ENCODE measurements around the gene SPON1.

SPON1 gene

DNA sequence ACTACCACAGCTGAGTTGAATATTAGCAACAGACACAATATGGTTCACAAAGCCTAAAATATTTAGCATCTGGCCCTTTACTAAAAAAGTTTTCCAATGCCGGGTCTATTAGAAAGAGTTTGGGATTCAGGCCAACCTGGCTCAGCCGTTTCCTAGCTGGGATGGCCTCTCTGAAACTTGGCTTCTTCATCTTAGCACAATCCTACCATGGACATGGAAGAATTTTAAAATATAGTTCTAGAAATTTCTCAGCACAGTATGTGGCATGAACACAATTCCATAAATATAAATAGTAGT lies 292.7 kb downstream of the SPON1 start:
- no peak overlapping the region for H3K4me3 ChIP-seq (ENCODE audit: low read depth, low read length)
- TF ChIP-seq, protein P1, sequence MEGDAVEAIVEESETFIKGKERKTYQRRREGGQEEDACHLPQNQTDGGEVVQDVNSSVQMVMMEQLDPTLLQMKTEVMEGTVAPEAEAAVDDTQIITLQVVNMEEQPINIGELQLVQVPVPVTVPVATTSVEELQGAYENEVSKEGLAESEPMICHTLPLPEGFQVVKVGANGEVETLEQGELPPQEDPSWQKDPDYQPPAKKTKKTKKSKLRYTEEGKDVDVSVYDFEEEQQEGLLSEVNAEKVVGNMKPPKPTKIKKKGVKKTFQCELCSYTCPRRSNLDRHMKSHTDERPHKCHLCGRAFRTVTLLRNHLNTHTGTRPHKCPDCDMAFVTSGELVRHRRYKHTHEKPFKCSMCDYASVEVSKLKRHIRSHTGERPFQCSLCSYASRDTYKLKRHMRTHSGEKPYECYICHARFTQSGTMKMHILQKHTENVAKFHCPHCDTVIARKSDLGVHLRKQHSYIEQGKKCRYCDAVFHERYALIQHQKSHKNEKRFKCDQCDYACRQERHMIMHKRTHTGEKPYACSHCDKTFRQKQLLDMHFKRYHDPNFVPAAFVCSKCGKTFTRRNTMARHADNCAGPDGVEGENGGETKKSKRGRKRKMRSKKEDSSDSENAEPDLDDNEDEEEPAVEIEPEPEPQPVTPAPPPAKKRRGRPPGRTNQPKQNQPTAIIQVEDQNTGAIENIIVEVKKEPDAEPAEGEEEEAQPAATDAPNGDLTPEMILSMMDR (IDR thresholded peaks at IDR 0.05; ENCODE audit: borderline replicate concordance, insufficient read depth, low read depth, low read length): no peak

DNA sequence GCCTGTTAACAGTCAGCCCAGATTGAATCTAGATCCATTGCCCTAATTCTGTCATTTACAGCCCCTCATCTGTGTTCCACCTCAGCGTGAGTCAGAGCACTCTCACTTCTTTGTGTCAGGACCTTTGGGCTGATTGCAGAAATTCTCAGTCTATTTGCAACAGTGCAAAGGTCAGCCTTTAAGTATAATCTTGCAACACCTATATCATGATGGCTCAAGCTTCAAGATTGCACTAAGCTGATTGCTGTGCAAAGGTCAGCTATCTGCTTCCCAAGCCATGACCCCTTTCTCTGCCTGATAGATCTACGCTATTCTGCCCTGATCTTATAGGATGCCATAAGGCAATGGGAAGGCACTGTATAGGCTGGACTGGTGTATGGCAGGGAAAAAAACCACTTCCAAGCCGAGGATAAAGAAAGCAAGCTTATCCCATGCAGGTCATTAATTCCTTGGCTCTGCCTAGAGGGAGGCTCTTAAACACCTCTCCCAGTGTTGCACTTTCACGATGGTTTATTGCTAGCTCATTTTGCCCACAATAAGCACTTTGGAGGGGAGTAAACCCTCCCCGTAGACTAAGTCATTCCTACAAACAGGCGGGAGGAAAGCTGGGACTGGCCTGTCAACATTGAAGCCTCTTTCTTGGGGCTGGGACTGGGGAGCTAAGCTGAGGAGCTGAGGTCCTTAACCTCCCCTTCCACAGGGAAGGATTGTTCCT lies 295.9 kb downstream of the SPON1 start:
- TF ChIP-seq, protein P1 (IDR thresholded peaks at IDR 0.05; ENCODE audit: borderline replicate concordance, insufficient read depth, low read depth, low read length): no peak
- H3K4me3 ChIP-seq (ENCODE audit: low read depth, low read length): no peak overlapping the region

DNA sequence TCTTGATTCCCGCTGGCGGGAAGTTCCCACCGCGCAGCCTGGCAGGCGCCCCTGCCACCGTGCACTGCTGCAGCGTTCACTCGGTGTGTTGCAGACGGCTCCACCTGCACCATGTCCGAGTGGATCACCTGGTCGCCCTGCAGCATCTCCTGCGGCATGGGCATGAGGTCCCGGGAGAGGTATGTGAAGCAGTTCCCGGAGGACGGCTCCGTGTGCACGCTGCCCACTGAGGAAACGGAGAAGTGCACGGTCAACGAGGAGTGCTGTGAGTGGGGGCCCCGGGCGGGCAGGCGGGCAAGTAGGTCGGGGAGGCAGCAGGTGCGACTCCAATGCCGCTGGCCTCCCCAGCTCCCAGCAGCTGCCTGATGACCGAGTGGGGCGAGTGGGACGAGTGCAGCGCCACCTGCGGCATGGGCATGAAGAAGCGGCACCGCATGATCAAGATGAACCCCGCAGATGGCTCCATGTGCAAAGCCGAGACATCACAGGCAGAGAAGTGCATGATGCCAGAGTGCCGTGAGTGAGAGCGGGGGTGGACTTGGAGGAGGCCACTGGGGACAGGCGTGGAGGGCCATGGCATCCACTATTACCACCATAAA lies 296.8 kb downstream of the SPON1 start:
- no peak overlapping the region for H3K4me3 ChIP-seq (ENCODE audit: low read depth, low read length)
- TF ChIP-seq, protein P1 (IDR thresholded peaks at IDR 0.05; ENCODE audit: borderline replicate concordance, insufficient read depth, low read depth, low read length): no peak

DNA sequence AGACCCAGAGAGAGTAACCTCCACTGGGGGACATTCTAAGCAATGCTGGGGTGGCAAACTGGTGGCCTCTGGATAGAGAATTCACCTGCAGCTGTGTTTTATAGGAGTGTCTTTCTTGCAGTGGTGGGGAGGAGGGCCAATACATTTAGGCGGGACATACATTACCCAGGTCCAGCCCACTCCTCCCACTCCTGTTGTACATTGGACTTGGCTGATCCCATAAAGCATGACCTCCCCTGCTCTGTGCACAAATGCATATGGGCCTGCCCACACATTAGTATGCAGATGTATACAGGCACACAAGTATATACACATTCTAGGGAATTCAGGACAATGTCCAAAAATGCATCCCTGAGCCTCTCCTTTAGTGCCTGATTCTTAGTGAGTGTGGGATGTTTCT lies 297.4 kb downstream of the SPON1 start:
- H3K4me3 ChIP-seq (ENCODE audit: low read depth, low read length): no peak overlapping the region

DNA sequence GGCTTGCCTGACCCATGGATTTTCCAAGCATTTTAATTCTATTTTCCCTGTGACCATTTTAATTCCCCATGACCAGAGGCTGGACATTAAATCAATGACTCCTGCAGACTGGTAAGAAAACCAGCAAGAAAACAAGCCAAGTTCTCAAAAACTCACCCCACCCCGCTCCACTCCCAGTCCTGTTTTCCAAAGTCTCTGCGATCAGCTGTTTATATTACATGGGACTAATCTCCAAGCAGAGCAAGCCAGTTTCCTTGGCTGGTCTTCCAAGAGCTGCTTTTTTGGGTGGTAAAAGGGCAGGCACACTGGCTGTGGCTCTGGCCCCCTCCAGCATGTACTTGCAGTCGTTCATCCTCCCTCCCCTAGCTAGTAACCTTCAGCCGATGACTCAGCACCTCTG lies 298.5 kb downstream of the SPON1 start:
- no peak overlapping the region for H3K4me3 ChIP-seq (ENCODE audit: low read depth, low read length)
- TF ChIP-seq, protein P1 (IDR thresholded peaks at IDR 0.05; ENCODE audit: borderline replicate concordance, insufficient read depth, low read depth, low read length): no peak

More for the DNA sequence above, 297.4 kb downstream of the SPON1 start:
- TF ChIP-seq, protein P1 (IDR thresholded peaks at IDR 0.05; ENCODE audit: borderline replicate concordance, insufficient read depth, low read depth, low read length): no peak

DNA sequence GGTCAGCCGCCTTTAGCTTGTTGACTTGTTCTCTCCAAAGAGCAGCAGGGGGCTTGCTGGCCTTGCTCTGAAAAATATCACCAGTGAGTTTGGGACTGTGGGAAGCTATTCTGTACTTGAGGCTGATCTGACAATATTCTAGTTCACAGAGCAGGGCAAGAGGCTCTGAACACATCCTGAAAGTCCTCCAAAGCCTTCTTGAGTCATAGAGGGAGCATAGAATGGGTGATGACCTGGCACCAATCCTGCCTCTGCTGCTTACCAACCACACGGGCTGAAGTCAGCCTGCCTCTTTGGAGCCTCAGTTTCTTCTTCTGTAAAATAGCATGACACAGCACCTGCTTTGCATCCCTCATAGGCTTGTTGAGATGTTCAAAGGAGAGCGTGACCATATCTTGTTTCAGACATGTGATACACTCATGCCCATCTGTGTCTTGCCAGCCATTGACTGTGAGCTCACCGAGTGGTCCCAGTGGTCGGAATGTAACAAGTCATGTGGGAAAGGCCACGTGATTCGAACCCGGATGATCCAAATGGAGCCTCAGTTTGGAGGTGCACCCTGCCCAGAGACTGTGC lies 299.8 kb downstream of the SPON1 start:
- TF ChIP-seq, protein P1 (IDR thresholded peaks at IDR 0.05; ENCODE audit: borderline replicate concordance, insufficient read depth, low read depth, low read length): no peak
- H3K4me3 ChIP-seq (ENCODE audit: low read depth, low read length): no peak overlapping the region

DNA sequence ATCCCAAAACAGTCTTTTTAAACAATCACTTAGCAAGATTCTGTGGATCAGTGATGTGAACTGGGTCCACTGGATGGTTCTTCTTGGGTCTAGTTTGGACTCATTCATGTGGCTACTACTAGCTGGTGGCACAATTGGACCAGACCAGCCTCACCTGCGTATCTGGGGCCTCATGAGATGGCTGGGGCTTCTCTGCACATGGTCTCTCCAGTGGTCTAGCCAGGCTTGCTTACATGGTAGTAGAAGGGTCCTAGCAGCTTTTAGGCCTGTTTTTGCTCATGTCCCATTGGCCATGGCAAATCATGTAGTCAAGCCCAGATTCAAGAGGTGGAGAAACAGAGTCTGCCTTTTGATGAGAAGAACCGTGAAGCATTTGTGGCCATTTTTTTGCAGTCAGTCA lies 302.4 kb downstream of the SPON1 start:
- no peak overlapping the region for H3K4me3 ChIP-seq (ENCODE audit: low read depth, low read length)
- TF ChIP-seq, protein P1 (IDR thresholded peaks at IDR 0.05; ENCODE audit: borderline replicate concordance, insufficient read depth, low read depth, low read length): no peak

Data from GM12875 (cell line).